WERI-Rb-1 (cell line): Measurements from ENCODE around the gene KRTAP4-7.
"Not testable (repeated sequence)": the region's sequence is repeated elsewhere in the genome, so short reads cannot be mapped to it uniquely, and the experiment has no call there.

Experiments
- DNase-seq: peaks from one replicate; pipeline ENCODE4 v3.0.0-alpha.2; 2020
- H3K27ac ChIP-seq: fragments of 250-450 bp; sonication (Bioruptor Pico); 2 replicates; pipeline ENCODE4 v1.5.1; 2020; ENCODE audit warnings: mild to moderate bottlenecking, moderate library complexity
- H3K27me3 ChIP-seq: fragments of 250-450 bp; sonication (Bioruptor Pico); 2 replicates; pipeline ENCODE4 v1.5.1; 2021; ENCODE audit warnings: mild to moderate bottlenecking, low read depth, moderate library complexity; ENCODE audit not compliant: insufficient read depth, severe bottlenecking
- H3K36me3 ChIP-seq: fragments of 250-450 bp; sonication (Bioruptor Pico); 2 replicates; pipeline ENCODE4 v1.5.1; 2020; ENCODE audit warnings: mild to moderate bottlenecking, moderate library complexity
- H3K4me3 ChIP-seq: 2 replicates; pipeline ENCODE4 v1.5.1; 2011; ENCODE audit warnings: low read depth, mild to moderate bottlenecking, control low read depth, low read length
- H3K9me3 ChIP-seq: fragments of 250-450 bp; sonication (Bioruptor Pico); 2 replicates; pipeline ENCODE4 v1.5.1; 2021; ENCODE audit warnings: mild to moderate bottlenecking, moderate library complexity; ENCODE audit not compliant: severe bottlenecking
- TF ChIP-seq, protein P1 (sequence below): IDR thresholded peaks from 2 replicates; pipeline ENCODE4 v1.5.1; 2011; ENCODE audit warnings: low read depth, mild to moderate bottlenecking, control low read depth, inconsistent platforms, low read length

KRTAP4-7 gene

DNA sequence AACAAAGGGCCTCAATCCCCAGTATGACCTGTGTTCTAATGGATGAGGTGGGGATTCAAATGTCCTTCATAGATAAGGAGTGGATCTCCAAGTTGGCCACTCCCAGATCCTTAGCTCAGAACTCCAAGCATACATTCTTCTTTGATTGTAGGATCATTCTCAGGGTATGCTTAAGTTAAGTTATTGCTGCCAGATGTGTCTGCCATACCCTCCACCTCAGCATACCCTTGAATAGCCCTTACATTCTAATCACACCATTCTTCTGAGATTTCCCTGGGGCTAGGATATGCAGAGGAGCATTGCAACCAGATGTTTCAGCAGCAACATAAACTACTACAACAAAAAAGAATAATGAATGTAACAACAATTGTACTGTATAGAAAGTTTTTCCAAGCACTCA lies 16.7 kb upstream of the KRTAP4-7 start:
- no peaks in the 10 kb centered on the region for H3K27me3 ChIP-seq
- H3K36me3 ChIP-seq = no peaks in the 10 kb centered on the region
- H3K4me3 ChIP-seq = no peak overlapping the region
- TF ChIP-seq, protein P1, sequence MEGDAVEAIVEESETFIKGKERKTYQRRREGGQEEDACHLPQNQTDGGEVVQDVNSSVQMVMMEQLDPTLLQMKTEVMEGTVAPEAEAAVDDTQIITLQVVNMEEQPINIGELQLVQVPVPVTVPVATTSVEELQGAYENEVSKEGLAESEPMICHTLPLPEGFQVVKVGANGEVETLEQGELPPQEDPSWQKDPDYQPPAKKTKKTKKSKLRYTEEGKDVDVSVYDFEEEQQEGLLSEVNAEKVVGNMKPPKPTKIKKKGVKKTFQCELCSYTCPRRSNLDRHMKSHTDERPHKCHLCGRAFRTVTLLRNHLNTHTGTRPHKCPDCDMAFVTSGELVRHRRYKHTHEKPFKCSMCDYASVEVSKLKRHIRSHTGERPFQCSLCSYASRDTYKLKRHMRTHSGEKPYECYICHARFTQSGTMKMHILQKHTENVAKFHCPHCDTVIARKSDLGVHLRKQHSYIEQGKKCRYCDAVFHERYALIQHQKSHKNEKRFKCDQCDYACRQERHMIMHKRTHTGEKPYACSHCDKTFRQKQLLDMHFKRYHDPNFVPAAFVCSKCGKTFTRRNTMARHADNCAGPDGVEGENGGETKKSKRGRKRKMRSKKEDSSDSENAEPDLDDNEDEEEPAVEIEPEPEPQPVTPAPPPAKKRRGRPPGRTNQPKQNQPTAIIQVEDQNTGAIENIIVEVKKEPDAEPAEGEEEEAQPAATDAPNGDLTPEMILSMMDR = no peak
- H3K27ac ChIP-seq = no peak overlapping the region
- H3K9me3 ChIP-seq = no peaks in the 10 kb centered on the region
- no peak for DNase-seq

DNA sequence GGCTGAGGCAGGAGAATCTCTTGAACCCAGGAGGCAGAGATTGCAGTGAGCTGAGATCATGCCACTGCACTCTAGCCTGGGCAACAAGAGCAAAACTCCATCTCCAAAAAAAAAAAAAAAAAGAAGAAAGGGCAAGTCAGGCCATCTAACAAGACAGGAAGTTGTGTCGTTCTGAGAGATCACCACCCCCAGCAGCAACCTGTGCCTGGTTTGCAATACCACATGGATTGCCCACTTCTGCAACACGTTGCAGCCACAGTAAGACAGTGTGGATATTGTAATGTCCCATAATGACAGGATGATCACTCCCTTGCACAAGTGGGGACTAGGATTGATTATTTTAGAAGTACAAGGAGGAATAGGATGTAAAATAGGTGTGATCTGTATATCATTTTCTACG lies 14.9 kb upstream of the KRTAP4-7 start:
- TF ChIP-seq, protein P1 = no peak
- Histone ChIP-seq H3K9me3 (no peaks in the 10 kb centered on the region), H3K27me3 (no peaks in the 10 kb centered on the region), H3K4me3 (no peak overlapping the region), H3K27ac (no peak overlapping the region), H3K36me3 (no peaks in the 10 kb centered on the region)
- no peak for DNase-seq

DNA sequence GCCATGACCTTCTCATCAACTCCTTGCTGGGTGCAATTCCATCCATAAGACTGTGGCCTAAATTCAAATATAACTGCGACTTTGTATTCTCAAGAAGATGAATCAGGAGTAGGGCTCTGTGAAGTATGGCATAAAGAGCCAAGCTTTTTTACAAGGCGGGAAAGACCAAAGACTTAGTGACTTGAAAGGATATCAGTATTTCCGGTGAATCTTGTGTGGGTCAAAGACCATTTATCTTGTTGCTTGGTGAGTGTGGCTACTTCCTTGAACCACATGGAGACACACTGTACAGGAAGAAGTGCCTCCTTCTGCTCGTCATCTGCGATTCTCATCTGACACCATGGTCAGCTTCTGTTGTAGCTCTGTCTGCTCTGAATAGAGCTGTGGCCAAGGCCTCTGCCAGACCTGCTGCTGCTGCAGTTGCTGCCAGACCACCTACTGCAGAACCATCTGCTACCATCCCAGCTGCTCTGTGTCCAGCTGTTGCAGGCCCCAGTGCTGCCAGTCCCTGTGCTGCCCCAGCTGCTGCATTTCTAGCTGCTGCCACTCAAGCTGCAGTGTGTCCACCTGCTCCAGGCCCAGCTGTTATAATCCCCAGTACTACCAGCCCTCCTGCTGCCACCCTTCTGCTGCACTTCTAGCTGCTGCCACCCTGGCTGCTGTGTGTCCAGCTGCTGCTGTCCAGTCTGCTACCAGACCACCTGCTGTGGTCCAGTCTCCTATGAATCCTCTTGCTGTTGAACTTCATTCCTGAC lies 12.2 kb upstream of the KRTAP4-7 start:
- DNase-seq = no peak
- H3K4me3 ChIP-seq = no peak overlapping the region
- peaks cover 2% of the 10 kb centered on the region for H3K9me3 ChIP-seq
- TF ChIP-seq, protein P1 = no peak
- H3K36me3 ChIP-seq = no peaks in the 10 kb centered on the region
- peaks cover 7% of the 10 kb centered on the region for H3K27me3 ChIP-seq
- no peak overlapping the region for H3K27ac ChIP-seq

DNA sequence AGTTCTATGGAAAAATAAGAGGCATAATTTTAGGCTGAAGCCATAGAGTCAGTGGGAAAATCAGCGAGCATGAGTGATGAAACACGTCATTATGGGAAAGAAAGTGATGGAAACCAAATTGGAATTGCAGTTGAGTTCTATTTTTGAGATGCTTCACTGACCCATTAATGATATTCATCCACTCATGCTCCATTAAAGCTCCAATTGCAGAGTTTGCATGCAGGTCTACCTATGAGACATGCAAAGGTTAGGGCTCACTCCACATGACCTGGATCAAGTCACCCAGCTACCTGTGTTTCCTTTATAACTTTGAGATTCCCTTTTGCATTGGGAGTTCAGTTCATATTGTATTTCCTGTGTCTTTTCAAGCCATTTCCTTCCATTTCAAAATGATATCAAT lies 10.3 kb upstream of the KRTAP4-7 start:
- Histone ChIP-seq H3K36me3 (no peaks in the 10 kb centered on the region), H3K4me3 (no peak overlapping the region), H3K9me3 (peaks cover 2% of the 10 kb centered on the region), H3K27ac (no peak overlapping the region), H3K27me3 (peaks cover 9% of the 10 kb centered on the region)
- DNase-seq = no peak
- TF ChIP-seq, protein P1 = no peak

DNA sequence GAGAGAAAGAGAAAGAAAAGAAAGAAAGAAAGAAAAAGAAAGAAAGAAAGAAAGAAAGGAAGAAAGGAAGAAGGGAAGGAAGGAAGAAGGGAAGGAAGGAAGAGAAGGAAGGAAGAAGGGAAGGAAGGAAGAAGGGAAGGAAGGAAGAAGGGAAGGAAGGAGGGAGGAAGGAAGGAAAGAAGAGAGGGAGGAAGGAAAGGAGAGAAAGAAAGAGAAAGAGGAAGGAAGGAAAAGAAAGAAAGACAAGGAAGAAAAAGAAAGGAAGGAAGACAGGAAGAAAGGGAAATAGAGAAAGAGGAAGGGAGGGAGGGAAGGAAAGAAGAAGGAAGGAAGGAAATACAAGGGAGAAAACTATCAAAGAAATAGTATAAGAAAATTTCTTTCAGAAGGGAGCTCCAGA lies 7.2 kb upstream of the KRTAP4-7 start:
- H3K27me3 ChIP-seq = peaks cover 25% of the 10 kb centered on the region
- peaks cover 2% of the 10 kb centered on the region for H3K9me3 ChIP-seq
- no peak overlapping the region for H3K4me3 ChIP-seq
- no peak overlapping the region for H3K27ac ChIP-seq
- no peaks in the 10 kb centered on the region for H3K36me3 ChIP-seq
- DNase-seq = no peak
- TF ChIP-seq, protein P1 = no peak

DNA sequence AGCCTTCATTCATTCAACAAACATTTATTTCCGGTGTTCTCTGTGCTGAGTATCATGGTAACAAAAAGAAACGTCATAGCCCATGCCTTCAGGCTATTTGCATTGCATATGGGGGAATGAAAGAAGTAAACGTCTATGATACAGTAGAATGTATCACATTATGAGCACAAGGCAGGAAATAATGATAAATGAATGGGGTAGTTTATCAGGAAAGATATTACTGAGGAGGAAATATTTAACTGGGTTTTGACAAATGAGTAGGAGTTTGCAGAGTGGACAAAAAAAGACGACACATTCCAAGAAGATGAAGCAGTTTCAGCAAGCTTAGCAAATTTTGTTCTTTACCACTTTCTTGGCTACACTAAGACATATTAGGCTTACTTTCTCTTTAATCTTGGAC lies 1.3 kb upstream of the KRTAP4-7 start:
- no peak overlapping the region for H3K27ac ChIP-seq
- H3K9me3 ChIP-seq = no peaks in the 10 kb centered on the region
- TF ChIP-seq, protein P1 = no peak
- DNase-seq = no peak
- no peak overlapping the region for H3K4me3 ChIP-seq
- H3K36me3 ChIP-seq = no peaks in the 10 kb centered on the region
- H3K27me3 ChIP-seq = peaks cover 25% of the 10 kb centered on the region

DNA sequence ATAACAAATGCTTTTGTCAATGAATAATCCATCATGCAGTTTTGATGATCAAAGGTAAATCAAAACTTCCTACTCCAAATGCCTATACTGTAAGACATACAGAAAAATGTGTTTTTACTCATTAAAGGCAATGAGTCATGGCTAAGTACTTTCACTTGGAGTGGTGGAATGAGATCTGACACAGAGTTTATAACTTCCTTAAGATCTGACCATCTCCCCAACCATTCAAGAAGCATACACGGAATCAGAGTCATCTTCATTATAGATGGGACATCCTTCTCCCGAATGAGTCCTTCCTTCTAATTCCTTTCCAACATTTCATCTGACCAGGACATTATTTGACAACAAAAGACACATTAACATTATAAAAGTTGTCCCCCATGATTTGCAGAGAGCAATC lies 523 bp upstream of the KRTAP4-7 start:
- not testable (repeated sequence) for H3K4me3 ChIP-seq, DNase-seq, H3K27ac ChIP-seq, H3K9me3 ChIP-seq, H3K36me3 ChIP-seq
- H3K27me3 ChIP-seq = peaks cover 25% of the 10 kb centered on the region

DNA sequence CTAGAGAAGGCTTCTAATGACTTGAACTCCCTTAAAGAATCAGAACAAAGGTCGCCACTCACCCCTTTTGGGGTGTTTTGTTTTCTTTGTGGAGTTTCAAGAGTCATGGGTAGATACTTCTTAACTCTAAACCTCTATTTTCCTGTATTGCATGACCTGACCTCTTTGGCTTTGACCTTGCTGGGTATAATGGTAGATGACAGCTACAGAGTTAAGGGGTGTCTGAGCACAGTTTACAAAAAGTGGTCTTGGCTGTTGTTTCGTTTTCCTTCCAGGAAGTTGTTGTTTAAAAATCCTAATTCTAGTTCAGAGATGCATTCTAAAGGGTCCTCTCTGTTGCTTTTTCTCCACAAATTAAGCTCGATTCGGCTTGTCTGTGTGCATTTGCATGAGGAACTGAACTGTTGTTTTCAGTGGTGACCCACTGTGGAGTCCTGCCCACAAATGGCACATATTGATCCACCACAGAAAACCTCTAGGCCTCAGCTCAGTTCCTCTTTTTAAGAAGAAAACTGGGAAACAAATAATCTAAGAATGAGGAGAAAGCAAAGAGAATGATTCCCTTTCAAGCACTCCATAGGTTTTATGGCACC lies 4.9 kb downstream of the KRTAP4-7 start:
- H3K9me3 ChIP-seq, H3K36me3 ChIP-seq, H3K4me3 ChIP-seq, H3K27ac ChIP-seq, DNase-seq: not testable (repeated sequence)
- H3K27me3 ChIP-seq = peaks cover 12% of the 10 kb centered on the region
